GM19193 (cell line): Measurements from ENCODE around the gene SLC49A4.

Experiments used
- POLR2A ChIP-seq: IDR thresholded peaks from 4 replicates; pipeline ENCODE4 v1.6.1; 2011; ENCODE audit not compliant: insufficient read depth, insufficient read length; ENCODE audit errors: extremely low read depth

SLC49A4 gene

GRCh38 chr3:122919291-122919610, 124.4 kb downstream of the SLC49A4 start:
- no peak for TF ChIP-seq POLR2A

DNA sequence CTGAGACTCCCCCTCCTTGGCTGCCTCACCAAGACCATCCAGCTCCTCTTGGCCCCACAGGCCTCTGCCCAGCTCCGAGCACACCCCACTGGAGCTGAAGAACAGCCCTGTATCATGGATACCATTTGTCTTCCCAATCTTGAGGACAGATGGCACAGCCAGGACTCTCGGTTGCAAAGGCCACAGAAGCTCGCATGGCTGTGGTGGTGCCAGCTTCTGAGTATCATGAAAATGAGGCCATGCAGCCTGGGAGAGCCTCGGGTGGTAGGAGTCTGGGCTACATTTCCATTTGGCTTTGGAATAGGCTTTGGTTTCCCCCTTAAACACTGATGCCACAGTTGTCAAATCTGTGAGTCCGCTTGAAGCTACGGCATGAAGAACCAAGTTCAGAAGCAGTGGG, 126.1 kb downstream of the SLC49A4 start:
- TF ChIP-seq POLR2A = no peak

GRCh38 chr3:122921791-122922651, 127.2 kb downstream of the SLC49A4 start:
- TF ChIP-seq POLR2A = no peak

DNA sequence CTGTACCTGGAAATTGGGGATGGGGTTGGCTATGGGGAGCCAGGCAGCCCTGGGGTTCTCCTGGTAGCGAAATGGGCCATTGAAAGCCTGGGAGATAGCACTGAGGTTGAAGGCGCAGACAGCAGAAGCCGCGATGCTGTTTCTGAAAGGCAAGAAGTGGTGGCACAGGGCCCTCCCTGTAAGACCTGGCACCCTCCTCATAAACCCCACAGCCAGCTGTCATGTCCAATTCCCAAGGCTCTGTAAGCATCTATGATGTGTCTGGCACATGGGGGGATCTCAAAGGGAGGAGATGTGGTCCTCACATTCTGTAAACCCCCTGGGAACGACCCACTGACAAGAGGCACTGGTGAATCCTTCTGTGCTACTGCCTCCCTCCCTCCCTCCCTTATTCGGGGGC, 128.7 kb downstream of the SLC49A4 start:
- no peak for TF ChIP-seq POLR2A

- TF ChIP-seq POLR2A = no peak
Observed at GRCh38 chr3:122924056-122924455, 129.2 kb downstream of the SLC49A4 start.

GRCh38 chr3:122925756-122926155, 130.9 kb downstream of the SLC49A4 start:
- TF ChIP-seq POLR2A = no peak

DNA sequence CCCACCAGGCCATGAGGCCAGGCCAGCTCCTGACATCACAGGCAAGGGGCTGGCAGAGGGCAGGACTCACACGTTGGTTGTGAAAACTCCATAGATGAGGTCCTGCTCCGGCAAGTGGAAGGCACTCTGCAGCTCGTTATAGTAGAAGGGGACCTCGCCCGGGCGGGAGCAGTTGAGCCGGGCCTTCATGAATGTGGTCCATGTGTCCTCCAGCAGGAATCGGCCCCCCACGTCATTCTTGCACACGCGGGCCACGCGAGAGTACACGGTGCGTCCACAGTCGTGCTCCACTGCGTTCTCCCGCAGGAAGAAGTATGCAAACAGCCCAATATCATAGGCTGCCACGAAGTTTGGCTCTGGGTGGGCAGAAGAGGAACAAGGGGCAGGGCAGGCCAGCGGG, 131.5 kb downstream of the SLC49A4 start:
- TF ChIP-seq POLR2A = no peak

GRCh38 chr3:122926811-122927210, 131.9 kb downstream of the SLC49A4 start:
- TF ChIP-seq POLR2A = no peak

- TF ChIP-seq POLR2A = no peak
Observed at GRCh38 chr3:122927726-122928125, 132.9 kb downstream of the SLC49A4 start.

DNA sequence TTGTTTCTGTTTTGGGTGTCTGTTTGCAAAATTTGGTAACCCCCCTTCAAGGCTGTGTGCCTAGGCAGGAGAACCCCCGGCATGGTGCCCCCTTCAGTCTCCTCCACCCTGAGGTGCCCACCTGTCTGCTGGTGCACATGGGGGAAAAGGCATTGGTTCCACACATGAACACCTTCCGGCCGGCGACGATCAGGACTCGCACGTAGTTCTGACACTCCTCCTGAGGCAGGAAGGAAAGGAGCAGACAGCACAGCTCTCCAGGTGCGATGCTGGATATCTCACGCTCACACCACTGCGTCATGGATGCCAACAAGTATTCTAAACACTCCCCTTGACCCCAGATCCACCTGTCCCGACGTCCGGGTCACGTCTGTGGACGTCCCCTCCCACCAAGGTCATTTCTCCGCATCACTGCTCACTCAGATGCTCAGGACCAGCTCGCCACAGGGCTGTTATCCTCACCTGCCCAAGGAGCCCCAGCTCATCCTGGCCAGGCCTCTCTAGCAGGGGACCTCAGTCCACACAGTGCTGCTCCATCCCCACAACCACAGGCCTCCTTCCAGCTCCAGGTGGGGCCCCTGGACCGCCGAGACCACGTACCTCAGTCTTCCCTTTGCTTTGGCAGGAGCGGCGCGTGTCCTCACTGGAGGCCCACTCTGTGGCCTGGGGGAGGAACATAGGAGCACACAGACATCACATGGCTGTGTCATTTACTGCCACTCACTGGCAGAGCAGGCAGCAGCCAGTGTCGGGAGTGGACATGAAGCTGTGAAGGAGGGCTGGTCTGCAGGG, 133.7 kb downstream of the SLC49A4 start:
- no peak for TF ChIP-seq POLR2A

- TF ChIP-seq POLR2A = no peak
Observed at GRCh38 chr3:122929188-122930062, 134.6 kb downstream of the SLC49A4 start.

GRCh38 chr3:122930063-122930997, 135.5 kb downstream of the SLC49A4 start:
- TF ChIP-seq POLR2A = no peak
